ENCODE results near the gene RALB.
"Not testable (repeated sequence)": the region's sequence is repeated elsewhere in the genome, so short reads cannot be mapped to it uniquely, and the experiment has no call there.

RALB gene

DNA sequence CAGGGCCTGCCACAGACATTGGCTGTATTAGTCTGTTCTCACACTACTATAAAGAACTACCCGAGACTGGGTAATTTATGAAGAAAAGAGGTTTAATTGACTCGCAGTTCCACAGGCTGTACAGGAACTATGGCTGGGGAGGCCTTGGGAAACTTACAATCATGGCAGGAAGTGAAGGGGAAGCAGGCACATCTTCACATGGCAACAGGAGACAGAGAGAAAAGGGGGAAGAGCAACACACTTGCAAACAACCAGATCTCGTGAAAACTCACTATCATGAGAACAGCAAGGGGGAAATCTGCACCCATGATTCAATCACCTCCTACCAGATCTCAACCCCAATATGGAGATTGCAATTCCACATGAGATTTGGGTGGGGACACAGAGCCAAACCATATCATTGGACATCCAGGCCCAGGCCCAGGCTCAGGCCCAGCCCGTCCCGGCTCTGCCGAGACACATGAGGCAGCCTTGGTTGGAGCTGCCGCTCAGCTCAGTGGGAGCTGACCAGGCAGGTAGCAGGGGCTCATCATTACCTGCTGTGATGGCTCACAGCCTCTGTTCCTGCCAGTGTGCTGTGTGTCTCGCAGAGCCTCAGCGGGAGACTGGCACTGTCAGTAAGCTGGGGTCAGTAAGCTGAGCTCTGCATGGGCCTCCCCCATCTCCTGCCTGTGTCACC lies 8.6 kb upstream of the RALB start:
- no peak for DNase-seq

- DNase-seq = no peak
Observed at GRCh38 chr2:120244656-120245519, 7.8 kb upstream of the RALB start.

- no peak for DNase-seq
Observed at GRCh38 chr2:120245520-120246332, 6.9 kb upstream of the RALB start.

DNA sequence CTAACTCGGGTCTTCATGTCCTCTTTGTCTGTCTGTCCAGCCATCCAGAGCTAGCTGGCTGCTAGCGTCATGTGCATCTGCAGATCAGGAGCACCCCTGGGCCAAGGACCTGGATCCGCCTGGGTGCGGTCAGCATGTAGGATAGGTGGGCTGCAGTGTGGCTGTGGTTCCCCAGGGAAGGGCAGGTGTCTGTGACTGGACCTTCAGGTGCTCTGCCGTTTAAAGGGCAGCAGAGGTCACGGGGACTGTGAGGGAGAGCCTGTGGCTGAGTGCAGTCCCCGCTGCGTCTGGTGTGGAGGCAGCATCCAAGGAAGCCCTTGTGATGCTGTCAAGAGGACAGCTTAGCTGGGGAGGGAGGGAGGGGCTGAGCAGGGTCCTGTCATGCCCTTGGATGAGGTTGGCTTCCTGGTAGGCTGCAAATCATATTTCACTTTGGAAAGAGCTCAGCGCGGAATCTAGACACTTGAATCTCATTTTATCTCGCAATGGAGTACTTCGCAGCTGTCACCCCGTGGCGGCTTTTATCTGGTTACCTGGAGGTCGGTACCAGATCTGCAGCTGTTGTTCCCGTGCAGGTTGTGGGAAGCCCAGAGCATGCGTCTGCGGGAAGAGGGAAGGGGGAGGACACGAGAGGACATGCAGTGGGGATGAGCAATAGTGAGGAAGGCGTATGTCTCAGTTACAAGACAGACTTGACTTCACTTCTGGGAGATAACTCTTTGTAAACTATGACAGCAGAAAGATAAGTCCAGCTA lies 5.9 kb upstream of the RALB start:
- DNase-seq = no peak

- DNase-seq = no peak
Observed at GRCh38 chr2:120247851-120248250, 4.8 kb upstream of the RALB start.

DNA sequence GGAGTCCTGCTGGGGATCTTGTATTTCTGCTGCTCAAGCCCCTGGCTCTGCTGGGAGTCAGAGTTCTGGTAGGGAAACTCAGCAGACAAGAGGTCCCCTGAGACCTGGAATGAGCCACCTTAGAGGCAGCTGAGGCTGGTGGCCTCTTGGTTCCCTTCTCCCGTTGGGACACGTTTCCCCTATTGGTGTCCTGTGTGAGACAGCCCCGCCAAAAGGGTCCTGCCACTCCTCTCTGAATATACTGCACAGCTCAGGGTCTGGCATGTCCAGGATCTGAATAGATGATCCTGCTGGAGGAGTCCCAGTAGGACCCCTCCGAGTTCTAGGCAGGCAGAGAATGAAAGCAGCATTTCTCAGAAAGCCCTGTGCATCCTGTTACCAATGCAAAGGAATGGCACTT lies 2.0 kb upstream of the RALB start:
- DNase-seq = no peak

DNA sequence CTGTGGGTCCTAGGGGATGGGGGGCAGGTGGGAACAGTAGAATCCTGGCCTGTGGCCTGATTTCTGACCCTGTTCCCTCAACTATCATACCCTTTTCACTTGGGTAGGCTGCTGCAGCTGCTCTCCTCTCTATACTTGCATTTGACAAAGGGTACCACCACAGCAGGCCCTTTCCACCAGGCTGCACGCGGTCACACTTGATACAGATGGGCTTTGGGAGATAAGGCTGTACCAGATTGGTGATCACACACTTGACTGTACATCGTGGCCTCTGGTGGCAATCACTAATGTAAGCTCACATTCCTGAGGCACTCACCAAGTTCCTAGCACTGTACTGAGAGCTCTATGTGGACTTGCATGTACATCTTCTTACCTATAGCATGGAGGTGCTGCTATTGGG lies 1.6 kb upstream of the RALB start:
- no peak for DNase-seq

GRCh38 chr2:120251880-120252224 lies 800 bp upstream of the RALB start:
- DNase-seq = no peak

GRCh38 chr2:120253021-120253882 lies 600 bp downstream of the RALB start:
- peak; percentile 24 for DNase-seq

DNA sequence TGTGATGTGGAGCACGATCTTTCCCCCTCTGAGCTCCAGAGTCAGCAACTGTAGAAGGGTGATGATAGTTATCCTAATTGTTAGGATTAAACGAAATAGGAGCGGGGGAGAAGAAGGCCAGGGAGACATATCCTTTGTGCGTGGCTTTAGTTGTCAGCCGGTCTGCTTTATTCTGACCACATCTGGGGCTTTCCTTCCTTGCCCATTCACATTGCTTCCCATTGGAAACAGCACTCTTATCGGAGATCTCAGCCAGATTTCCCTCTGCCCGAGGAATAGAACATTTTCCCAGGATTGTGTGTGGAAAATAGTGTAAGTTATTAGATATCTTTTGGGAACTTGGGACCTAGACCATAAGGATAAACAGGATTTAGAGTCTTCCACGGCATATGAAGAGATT lies 1.5 kb downstream of the RALB start:
- no peak for DNase-seq

DNA sequence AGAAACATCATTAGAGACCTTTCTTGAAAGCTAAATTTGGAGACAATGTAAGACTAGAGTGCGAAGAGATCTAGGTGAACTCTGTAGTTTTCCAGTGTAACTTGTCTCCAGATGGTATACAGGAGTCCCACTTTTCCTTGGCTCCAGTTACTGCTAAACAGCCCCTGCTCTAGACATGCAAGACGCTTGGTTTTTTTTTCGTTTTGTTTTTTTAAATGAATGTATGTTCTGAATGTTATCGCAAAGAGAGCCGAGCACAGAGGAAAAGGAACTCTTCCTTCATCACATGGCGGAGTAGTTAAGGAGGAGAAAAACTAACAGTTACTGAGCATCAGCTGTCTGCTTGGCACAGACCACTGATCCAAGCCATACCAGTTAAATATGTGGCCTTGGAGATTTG lies 2.4 kb downstream of the RALB start:
- DNase-seq = no peak

GRCh38 chr2:120255986-120256650 lies 3.5 kb downstream of the RALB start:
- no peak for DNase-seq

- no peak for DNase-seq
Observed at GRCh38 chr2:120256651-120257000, 4.0 kb downstream of the RALB start.

DNA sequence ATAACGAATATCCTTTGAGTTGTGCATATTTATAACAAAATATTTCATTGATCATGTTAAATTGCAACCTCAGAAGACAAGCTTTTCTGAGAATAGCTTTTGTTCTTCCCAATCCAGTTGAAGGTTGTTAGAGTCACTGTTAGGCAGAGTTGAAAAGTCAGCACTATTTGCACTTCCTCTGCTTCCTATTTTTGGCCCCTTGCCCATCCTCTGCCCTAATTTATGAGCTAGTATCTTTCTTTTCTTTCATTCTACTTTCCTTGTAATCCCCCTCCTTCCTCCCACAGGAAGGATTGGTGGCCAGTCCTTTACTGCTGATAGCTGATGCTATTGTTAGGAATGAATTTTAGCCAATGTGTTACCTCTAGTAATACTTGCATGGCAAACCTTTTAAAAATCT lies 4.9 kb downstream of the RALB start:
- DNase-seq = no peak

DNA sequence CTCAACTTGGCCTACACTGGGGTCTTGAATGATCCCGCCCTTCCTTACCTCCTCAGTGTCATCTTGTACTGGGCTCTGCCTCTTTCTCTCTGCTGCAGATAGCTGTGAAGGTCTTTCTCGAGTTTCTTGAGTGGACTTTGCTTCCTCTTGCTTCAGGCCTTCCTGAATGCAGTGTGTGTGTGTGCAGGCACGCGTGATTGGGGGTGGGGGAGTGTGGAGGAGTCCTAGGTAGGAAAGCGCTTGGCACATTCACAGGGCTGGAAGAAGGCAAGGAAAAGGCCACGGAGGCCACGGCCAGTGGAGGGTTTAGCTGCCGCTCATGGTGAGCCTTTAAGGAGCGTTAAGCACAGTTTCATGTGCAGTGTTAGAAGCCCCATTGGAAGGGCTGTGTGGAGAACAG lies 5.5 kb downstream of the RALB start:
- no peak for DNase-seq

- DNase-seq = not testable (repeated sequence)
Observed at GRCh38 chr2:120259939-120260338, 7.3 kb downstream of the RALB start.

DNA sequence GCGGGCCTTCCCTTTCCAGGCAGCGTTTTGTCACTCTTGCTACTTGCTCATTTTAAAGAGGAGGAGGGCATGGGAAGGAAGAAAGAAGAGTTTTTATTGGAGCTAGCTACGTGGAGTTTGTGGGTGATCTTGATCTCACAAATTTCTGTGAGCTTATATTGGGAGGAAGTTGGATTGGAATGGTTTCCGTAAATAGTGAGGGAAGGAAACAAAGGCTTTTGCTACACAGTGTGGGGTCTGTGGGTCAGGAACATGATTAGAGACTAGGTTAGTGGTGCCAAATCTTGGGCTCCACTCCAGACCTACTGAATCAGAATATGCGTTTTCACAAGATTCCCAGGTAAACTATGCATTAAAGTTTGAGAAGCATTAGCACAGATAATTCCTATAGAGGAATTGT lies 8.1 kb downstream of the RALB start:
- no peak for DNase-seq

- DNase-seq = no peak
Observed at GRCh38 chr2:120261387-120262006, 8.8 kb downstream of the RALB start.

DNA sequence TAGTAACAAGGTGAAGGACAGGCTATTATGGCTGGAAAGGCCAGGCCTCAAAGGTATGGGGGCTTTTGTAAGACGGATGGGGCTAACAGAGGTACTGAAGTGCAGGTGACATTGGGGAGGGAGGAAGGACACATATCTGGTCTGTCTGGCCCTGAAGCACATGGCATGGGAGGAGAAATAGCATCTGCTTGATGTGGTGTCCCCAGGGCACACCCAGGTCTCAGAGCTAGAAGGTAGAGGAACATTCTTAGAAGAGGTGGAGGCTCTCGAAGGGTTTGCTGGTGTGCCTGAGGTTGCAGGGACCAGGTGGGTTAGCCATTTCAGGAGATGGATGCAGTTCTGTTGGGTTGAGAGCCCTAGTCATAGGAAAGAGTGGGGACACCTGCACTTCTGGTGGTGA lies 9.5 kb downstream of the RALB start:
- no peak for DNase-seq

DNA sequence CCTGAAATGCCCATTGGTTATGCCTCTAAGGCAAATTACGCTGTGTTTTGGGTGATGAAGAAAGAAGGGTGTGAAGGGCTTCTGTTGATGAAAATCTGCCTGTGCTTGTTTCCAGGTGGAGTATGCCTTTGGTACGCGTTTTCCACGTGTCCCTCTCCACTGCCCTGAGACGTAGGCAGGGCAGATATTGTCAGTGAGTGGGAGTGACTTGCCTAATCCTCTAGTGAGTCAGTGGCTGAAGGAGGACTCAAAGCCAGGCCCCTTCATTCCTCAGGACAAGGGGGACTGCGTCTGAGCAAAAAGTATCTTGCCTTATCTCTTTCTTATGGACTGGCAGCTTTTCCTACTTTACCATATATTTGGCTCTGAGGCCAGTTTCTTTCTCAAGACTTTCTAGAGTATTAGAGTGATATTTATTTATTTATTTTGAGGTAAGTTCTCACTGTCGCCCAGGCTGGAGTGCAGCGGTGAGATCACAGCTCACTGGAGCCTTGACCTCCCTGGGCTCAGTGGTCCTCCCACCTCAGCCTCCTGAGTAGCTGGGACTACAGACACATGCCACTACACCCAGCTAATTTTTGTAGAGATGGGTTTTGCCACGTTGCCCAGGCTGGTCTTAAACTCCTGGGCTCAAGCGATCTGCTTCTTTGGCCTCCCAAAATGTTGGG lies 10.2 kb downstream of the RALB start:
- no peak for DNase-seq

Measured in effector CD4-positive, alpha-beta T cell (primary cell).